ENCODE results near the gene MYMK.

MYMK gene

DNA sequence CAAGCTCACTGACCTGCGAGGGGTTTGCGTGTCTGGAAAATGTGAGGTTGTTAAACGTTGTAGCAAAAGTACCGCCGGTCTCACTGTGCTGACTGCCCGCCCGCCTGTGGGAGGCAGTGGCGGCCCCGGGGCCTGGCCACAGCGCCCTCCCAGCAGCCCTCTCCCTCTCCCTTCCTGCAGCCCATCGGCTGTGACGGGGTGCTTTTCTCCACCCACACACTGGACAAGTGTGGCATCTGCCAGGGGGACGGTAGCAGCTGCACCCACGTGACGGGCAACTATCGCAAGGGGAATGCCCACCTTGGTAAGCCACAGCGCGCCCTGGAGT lies 15.9 kb upstream of the MYMK start:
- Histone ChIP-seq H3K4me2 (ENCODE audit: insufficient read depth, low read length) (no peak overlapping the region), H3K4me1 (ENCODE audit: insufficient read depth, low read length) (no peaks in the 10 kb centered on the region), H3K27me3 (ENCODE audit: insufficient read depth, low read length, poor library complexity) (peaks cover under 1% of the 10 kb centered on the region), H3K9me3 (ENCODE audit: insufficient read depth, low read length, severe bottlenecking) (no peaks in the 10 kb centered on the region), H4K20me1 (ENCODE audit: insufficient read depth, low read length) (peaks cover 8% of the 10 kb centered on the region; the same call in 1 of the 2 replicates), H3K27ac (ENCODE audit: low read length) (no peak overlapping the region), H3K9ac (ENCODE audit: low read depth, low read length) (no peak overlapping the region), H2AFZ (ENCODE audit: low read depth, low read length) (no peak overlapping the region), H3K79me2 (ENCODE audit: insufficient read depth, low read length) (no peaks in the 10 kb centered on the region), H3K36me3 (ENCODE audit: insufficient read depth, low read length) (no peaks in the 10 kb centered on the region), H3K4me3 (ENCODE audit: low read depth in 1 of 2, low read length in 2 of 2) (no peak overlapping the region)
- DNase-seq (no peak), ATAC-seq (ENCODE audit: insufficient read depth, low read depth) (no peak)
- TF ChIP-seq EZH2 (IDR thresholded peaks at IDR 0.05; ENCODE audit: borderline replicate concordance, low read depth, low read length, severe bottlenecking): no peak
- TF ChIP-seq, protein P1, sequence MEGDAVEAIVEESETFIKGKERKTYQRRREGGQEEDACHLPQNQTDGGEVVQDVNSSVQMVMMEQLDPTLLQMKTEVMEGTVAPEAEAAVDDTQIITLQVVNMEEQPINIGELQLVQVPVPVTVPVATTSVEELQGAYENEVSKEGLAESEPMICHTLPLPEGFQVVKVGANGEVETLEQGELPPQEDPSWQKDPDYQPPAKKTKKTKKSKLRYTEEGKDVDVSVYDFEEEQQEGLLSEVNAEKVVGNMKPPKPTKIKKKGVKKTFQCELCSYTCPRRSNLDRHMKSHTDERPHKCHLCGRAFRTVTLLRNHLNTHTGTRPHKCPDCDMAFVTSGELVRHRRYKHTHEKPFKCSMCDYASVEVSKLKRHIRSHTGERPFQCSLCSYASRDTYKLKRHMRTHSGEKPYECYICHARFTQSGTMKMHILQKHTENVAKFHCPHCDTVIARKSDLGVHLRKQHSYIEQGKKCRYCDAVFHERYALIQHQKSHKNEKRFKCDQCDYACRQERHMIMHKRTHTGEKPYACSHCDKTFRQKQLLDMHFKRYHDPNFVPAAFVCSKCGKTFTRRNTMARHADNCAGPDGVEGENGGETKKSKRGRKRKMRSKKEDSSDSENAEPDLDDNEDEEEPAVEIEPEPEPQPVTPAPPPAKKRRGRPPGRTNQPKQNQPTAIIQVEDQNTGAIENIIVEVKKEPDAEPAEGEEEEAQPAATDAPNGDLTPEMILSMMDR (IDR thresholded peaks at IDR 0.05; ENCODE audit: borderline replicate concordance, extremely low read depth, low read length, poor library complexity, severe bottlenecking): no peak

DNA sequence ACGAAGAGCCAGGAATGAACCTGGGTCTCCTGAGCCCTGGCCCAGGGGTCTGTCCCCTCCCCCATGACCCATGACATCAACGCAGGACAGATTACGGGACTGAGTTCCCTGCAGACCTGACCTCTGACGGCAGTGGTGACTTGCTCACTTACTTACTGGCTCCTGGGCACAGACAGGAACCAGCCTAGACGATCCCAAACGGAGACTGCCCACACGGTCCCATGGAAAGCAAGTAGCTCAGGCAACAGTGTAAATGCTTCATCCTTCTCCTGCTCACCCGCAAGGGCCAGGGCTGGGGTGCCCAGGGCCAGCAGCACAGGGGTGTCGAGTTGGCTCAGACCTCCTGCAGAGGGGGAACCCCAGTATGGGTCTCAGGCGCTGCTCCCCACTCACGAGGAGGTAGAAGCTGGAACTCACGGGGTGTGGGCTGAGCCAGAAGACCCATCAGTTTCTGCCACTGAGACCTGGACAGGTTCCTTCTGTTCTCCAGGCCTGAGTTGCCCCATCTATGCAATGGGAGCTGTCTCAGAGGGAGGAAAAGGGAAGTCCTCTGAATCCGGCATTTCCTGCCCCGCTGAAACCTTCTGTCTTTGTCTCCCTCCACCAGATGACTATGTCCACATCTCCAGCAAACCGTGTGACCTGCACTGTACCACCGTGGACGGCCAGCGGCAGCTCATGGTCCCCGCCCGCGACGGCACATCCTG lies 15.4 kb upstream of the MYMK start:
- H3K4me3 ChIP-seq (ENCODE audit: low read depth in 1 of 2, low read length in 2 of 2): no peak overlapping the region
- no peak overlapping the region for H3K27ac ChIP-seq (ENCODE audit: low read length)
- H3K4me1 ChIP-seq (ENCODE audit: insufficient read depth, low read length): no peaks in the 10 kb centered on the region
- H2AFZ ChIP-seq (ENCODE audit: low read depth, low read length): no peak overlapping the region
- H3K27me3 ChIP-seq (ENCODE audit: insufficient read depth, low read length, poor library complexity): peaks cover 4% of the 10 kb centered on the region
- H3K4me2 ChIP-seq (ENCODE audit: insufficient read depth, low read length): no peak overlapping the region
- H3K36me3 ChIP-seq (ENCODE audit: insufficient read depth, low read length): no peaks in the 10 kb centered on the region
- H3K9me3 ChIP-seq (ENCODE audit: insufficient read depth, low read length, severe bottlenecking): no peaks in the 10 kb centered on the region
- no peak for TF ChIP-seq EZH2 (IDR thresholded peaks at IDR 0.05; ENCODE audit: borderline replicate concordance, low read depth, low read length, severe bottlenecking)
- TF ChIP-seq, protein P1 (IDR thresholded peaks at IDR 0.05; ENCODE audit: borderline replicate concordance, extremely low read depth, low read length, poor library complexity, severe bottlenecking): no peak
- peaks cover 9% of the 10 kb centered on the region; the same call in 1 of the 2 replicates for H4K20me1 ChIP-seq (ENCODE audit: insufficient read depth, low read length)
- ATAC-seq (ENCODE audit: insufficient read depth, low read depth) (no peak), DNase-seq (no peak)
- no peaks in the 10 kb centered on the region for H3K79me2 ChIP-seq (ENCODE audit: insufficient read depth, low read length)
- no peak overlapping the region for H3K9ac ChIP-seq (ENCODE audit: low read depth, low read length)

DNA sequence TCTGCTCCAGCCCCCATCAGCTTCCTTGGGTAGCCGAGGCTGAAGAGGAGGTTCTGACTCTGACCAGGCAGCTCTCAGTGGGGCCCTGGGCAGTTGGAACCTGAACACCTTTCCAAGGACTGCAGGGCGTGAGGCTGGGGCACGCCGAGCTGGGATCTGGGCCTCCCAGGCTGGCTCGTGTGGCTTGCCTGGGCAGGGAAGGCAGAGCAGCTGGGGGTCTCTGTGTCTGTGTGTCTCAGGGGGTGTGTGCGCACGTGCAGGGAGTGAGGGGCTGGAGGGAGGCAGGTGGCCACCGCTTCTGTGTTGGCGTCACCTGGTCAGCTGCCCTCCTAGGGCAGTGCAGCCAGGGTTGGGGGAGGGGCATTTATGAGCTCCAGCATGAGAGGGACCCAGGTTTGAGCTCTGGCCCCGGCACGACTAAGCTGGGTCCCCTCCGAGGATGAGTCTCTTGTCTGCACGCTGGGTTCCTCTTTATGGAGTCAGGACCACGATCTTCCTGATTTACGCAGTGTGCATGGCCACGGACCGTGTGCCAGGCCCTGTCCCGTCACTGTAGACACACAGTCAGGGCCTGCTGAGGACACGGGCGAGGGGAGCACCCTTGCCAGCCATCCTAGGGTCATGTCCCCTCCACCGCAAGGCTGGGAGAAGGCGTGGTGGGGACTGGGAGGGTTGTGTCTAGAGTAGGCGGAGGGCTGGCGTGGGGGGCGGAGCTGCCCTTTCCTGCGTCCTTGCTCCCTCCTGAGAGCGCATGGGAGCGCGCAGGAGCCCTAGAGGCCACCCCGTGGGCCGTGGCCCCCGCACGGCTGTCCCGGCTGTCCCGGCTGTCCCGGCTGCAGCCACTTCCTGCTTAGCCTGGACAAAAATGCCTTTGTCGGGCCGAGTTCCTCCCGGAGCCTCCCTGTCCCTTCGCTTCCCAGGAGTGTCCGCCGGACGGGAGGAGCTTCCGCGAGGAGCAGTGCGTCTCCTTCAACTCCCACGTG lies 14.4 kb upstream of the MYMK start:
- peaks cover 9% of the 10 kb centered on the region; the same call in 1 of the 2 replicates for H4K20me1 ChIP-seq (ENCODE audit: insufficient read depth, low read length)
- no peak overlapping the region for H3K27ac ChIP-seq (ENCODE audit: low read length)
- H3K4me3 ChIP-seq (ENCODE audit: low read depth in 1 of 2, low read length in 2 of 2): no peak overlapping the region
- 0 out of 2 replicates have a peak, but pooled peaks cover 2% of the 10 kb centered on the region for H3K4me1 ChIP-seq (ENCODE audit: insufficient read depth, low read length)
- peaks cover 11% of the 10 kb centered on the region for H3K27me3 ChIP-seq (ENCODE audit: insufficient read depth, low read length, poor library complexity)
- no peak overlapping the region for H3K4me2 ChIP-seq (ENCODE audit: insufficient read depth, low read length)
- TF ChIP-seq EZH2 (IDR thresholded peaks at IDR 0.05; ENCODE audit: borderline replicate concordance, low read depth, low read length, severe bottlenecking): no peak
- TF ChIP-seq, protein P1 (IDR thresholded peaks at IDR 0.05; ENCODE audit: borderline replicate concordance, extremely low read depth, low read length, poor library complexity, severe bottlenecking): no peak
- H2AFZ ChIP-seq (ENCODE audit: low read depth, low read length): no peak overlapping the region
- no peaks in the 10 kb centered on the region for H3K36me3 ChIP-seq (ENCODE audit: insufficient read depth, low read length)
- H3K9ac ChIP-seq (ENCODE audit: low read depth, low read length): no peak overlapping the region
- DNase-seq (no peak), ATAC-seq (ENCODE audit: insufficient read depth, low read depth) (no peak)
- no peaks in the 10 kb centered on the region for H3K9me3 ChIP-seq (ENCODE audit: insufficient read depth, low read length, severe bottlenecking)
- no peaks in the 10 kb centered on the region for H3K79me2 ChIP-seq (ENCODE audit: insufficient read depth, low read length)

All from DND-41 (cell line).